Activated CD8-positive, alpha-beta T cell treated with anti-CD3 and anti-CD28 coated beads, Interleukin-2, amount 10 ng/mL, durations not matched to agents 7 days and 5 days (primary cell): ENCODE measurements around the gene MEPE. TPM values are rescaled to one million over a fixed set of nuclear protein-coding genes. Genes with fewer than 3 reads are reported as not detected.
"Not testable (repeated sequence)": the region's sequence is repeated elsewhere in the genome, so short reads cannot be mapped to it uniquely, and the experiment has no call there.

ENCODE experiments used
- ATAC-seq: fragments of 150-1000 bp; cut with Tn5 transposase; one replicate; pipeline ENCODE4 v1.10.0; 2021; ENCODE audit warnings: moderate library complexity
- CTCF ChIA-PET: fragments of 350-600 bp; sonication (Branson Sonifier 250); formaldehyde crosslinking; loops from one replicate; lab custom pipeline; 2021; ENCODE audit warnings: antibody characterized with exemption; lab: Charles Lee
- POLR2A ChIA-PET: fragments of 350-600 bp; sonication (Branson Sonifier 250); formaldehyde crosslinking; loops from one replicate; lab custom pipeline; 2021; ENCODE audit warnings: antibody characterized with exemption; lab: Charles Lee
- DNase-seq: peaks from one replicate; pipeline ENCODE4 v3.0.0-alpha.2; 2020
- H3K27ac Mint-ChIP-seq: one replicate; pipeline ENCODE4 v1.8.0; 2021; ENCODE audit warnings: mild to moderate bottlenecking, mixed read lengths
- H3K27me3 Mint-ChIP-seq: one replicate; pipeline ENCODE4 v1.8.0; 2021; ENCODE audit warnings: low read depth, mixed read lengths
- H3K36me3 Mint-ChIP-seq: one replicate; pipeline ENCODE4 v1.8.0; 2021; ENCODE audit warnings: low read depth, mixed read lengths
- H3K4me1 Mint-ChIP-seq: one replicate; pipeline ENCODE4 v1.8.0; 2021; ENCODE audit warnings: low read depth, mixed read lengths
- H3K4me3 Mint-ChIP-seq: one replicate; pipeline ENCODE4 v1.8.0; 2021; ENCODE audit warnings: mild to moderate bottlenecking, mixed read lengths
- H3K9me3 Mint-ChIP-seq: one replicate; pipeline ENCODE4 v1.8.0; 2022; ENCODE audit warnings: mixed read lengths; ENCODE audit not compliant: insufficient read depth
- total RNA-seq, 2 experiments: library from RNA; stranded (reverse); gene quantifications; one replicate each; pipeline ENCODE4 v1.2.3, GENCODE V29; 2021

Gene MEPE
- total RNA-seq, 2 experiments from 2014 or later, result not detected

GRCh38 chr4:87886083-87886482, 53.3 kb downstream of the MEPE start:
- Mint-ChIP-seq H3K9me3 (peaks cover 12% of the 10 kb centered on the region), H3K4me1 (no peaks in the 10 kb centered on the region), H3K36me3 (no peaks in the 10 kb centered on the region), H3K4me3 (no peak overlapping the region), H3K27ac (no peak overlapping the region), H3K27me3 (peaks cover 16% of the 10 kb centered on the region)
- ChIA-PET POLR2A (no interaction called here), CTCF (interaction anchor here (2.2 kb wide), 1 partner anchor 37 kb away, joined by 8 read pairs; no protein-coding TSS in a partner anchor)
- no peak for ATAC-seq
- no peak for DNase-seq

DNA sequence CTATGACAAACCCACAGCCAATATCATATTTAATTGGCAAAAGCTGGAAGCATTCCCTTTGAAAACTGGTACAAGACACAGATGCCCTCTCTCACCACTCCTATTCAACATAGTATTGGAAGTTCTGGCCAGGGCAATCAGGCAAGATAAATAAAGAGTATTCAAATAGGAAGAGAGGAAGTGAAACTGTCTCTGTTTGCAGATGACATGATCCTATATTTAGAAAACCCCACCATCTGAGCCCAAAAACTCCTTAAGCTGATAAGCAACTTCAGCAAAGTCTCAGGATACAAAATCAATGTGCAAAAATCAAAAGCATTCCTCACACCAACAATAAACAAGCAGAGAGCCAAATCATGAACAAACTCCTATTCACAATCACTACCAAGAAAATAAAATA, 58.0 kb downstream of the MEPE start:
- POLR2A ChIA-PET, H3K4me1 Mint-ChIP-seq, CTCF ChIA-PET, H3K27ac Mint-ChIP-seq, H3K4me3 Mint-ChIP-seq, DNase-seq, ATAC-seq, H3K36me3 Mint-ChIP-seq: not testable (repeated sequence)
- peaks cover 12% of the 10 kb centered on the region for H3K9me3 Mint-ChIP-seq
- peaks cover 13% of the 10 kb centered on the region for H3K27me3 Mint-ChIP-seq

GRCh38 chr4:87895964-87896621, 63.3 kb downstream of the MEPE start:
- no peak overlapping the region for H3K27ac Mint-ChIP-seq
- no peaks in the 10 kb centered on the region for H3K36me3 Mint-ChIP-seq
- H3K27me3 Mint-ChIP-seq, result peaks cover 31% of the 10 kb centered on the region
- peaks cover 17% of the 10 kb centered on the region for H3K4me1 Mint-ChIP-seq
- POLR2A ChIA-PET, result no interaction called here
- DNase-seq (peak; percentile 29), ATAC-seq (no peak)
- H3K4me3 Mint-ChIP-seq, result no peak overlapping the region
- H3K9me3 Mint-ChIP-seq, result no peaks in the 10 kb centered on the region
- CTCF ChIA-PET, result no interaction called here

Other genes starting within 250 kb of the MEPE start
- not detected for gene DSPP, start 224.4 kb upstream of the MEPE start, total RNA-seq
- gene DMP1, start 182.7 kb upstream of the MEPE start, total RNA-seq, result not detected
- not detected for gene IBSP, start 33.4 kb upstream of the MEPE start, total RNA-seq
- gene SPP1, start 142.7 kb downstream of the MEPE start, total RNA-seq, result not detected
- 1 to 10 TPM; 7.4 to 7.7 TPM for gene PKD2, start 174.7 kb downstream of the MEPE start, total RNA-seq